ENCODE measurements around the gene AUNIP.
"Not testable (repeated sequence)": the region's sequence is repeated elsewhere in the genome, so short reads cannot be mapped to it uniquely, and the experiment has no call there.

Gene AUNIP

GRCh38 chr1:25864434-25864833 lies 5.2 kb upstream of the AUNIP start:
- Mint-ChIP-seq H3K4me1 (peaks cover 8 to 15% of the 10 kb centered on the region in 2 donors), H3K27ac (no peak overlapping the region), H3K27me3 (no peaks in the 10 kb centered on the region), H3K9me3 (no peaks in the 10 kb centered on the region), H3K36me3 (peaks cover 7 to 25% of the 10 kb centered on the region in 2 donors), H3K4me3 (no peak overlapping the region)
- ATAC-seq (replicated peaks): no peak
- DNase-seq: no peak

GRCh38 chr1:25863486-25864262 lies 4.4 kb upstream of the AUNIP start:
- no peak overlapping the region for H3K27ac Mint-ChIP-seq
- no peak overlapping the region for H3K4me3 Mint-ChIP-seq
- DNase-seq (no peak), ATAC-seq (replicated peaks) (no peak)
- no peaks in the 10 kb centered on the region for H3K27me3 Mint-ChIP-seq
- peaks cover 7 to 25% of the 10 kb centered on the region in 2 donors for H3K36me3 Mint-ChIP-seq
- no peaks in the 10 kb centered on the region for H3K9me3 Mint-ChIP-seq
- peaks cover 14 to 23% of the 10 kb centered on the region in 2 donors for H3K4me1 Mint-ChIP-seq

GRCh38 chr1:25862785-25863485 lies 3.7 kb upstream of the AUNIP start:
- peaks cover 7 to 24% of the 10 kb centered on the region in 2 donors for H3K36me3 Mint-ChIP-seq
- DNase-seq: no peak
- H3K4me1 Mint-ChIP-seq: peaks cover 19 to 26% of the 10 kb centered on the region in 2 donors
- H3K27ac Mint-ChIP-seq: no peak overlapping the region
- H3K4me3 Mint-ChIP-seq: no peak overlapping the region
- no peaks in the 10 kb centered on the region for H3K9me3 Mint-ChIP-seq
- H3K27me3 Mint-ChIP-seq: no peaks in the 10 kb centered on the region
- ATAC-seq (replicated peaks): no peak

GRCh38 chr1:25861316-25862286 lies 2.3 kb upstream of the AUNIP start:
- ATAC-seq (replicated peaks) (no peak), DNase-seq (no peak)
- Mint-ChIP-seq H3K27me3 (no peaks in the 10 kb centered on the region), H3K4me3 (peak overlapping the region in 1 of 2 donors; percentile 3), H3K9me3 (no peaks in the 10 kb centered on the region), H3K36me3 (peaks cover 7 to 17% of the 10 kb centered on the region in 2 donors), H3K4me1 (peaks cover 19 to 26% of the 10 kb centered on the region in 2 donors), H3K27ac (peak overlapping the region; percentile 44)

GRCh38 chr1:25858494-25858893 lies 763 bp downstream of the AUNIP start:
- Mint-ChIP-seq H3K27ac (peak overlapping the region; percentile 92), H3K4me3 (peak overlapping the region; percentile 88 to 92)
- no peak for ATAC-seq (replicated peaks)

GRCh38 chr1:25856856-25857255 lies 2.4 kb downstream of the AUNIP start:
- ATAC-seq (replicated peaks) (no peak), DNase-seq (no peak)
- H3K4me1 Mint-ChIP-seq: peaks cover 19 to 26% of the 10 kb centered on the region in 2 donors
- H3K27ac Mint-ChIP-seq: no peak overlapping the region
- no peak overlapping the region for H3K4me3 Mint-ChIP-seq
- no peaks in the 10 kb centered on the region for H3K27me3 Mint-ChIP-seq
- no peaks in the 10 kb centered on the region for H3K9me3 Mint-ChIP-seq
- H3K36me3 Mint-ChIP-seq: no peaks in the 10 kb centered on the region

More at GRCh38 chr1:25858494-25858893, 763 bp downstream of the AUNIP start:
- H3K36me3 Mint-ChIP-seq: peaks cover 4 to 12% of the 10 kb centered on the region in 2 donors
- H3K9me3 Mint-ChIP-seq: no peaks in the 10 kb centered on the region
- H3K27me3 Mint-ChIP-seq: no peaks in the 10 kb centered on the region
- peaks cover 19 to 26% of the 10 kb centered on the region in 2 donors for H3K4me1 Mint-ChIP-seq
- DNase-seq: no peak

- Mint-ChIP-seq H3K36me3 (no peaks in the 10 kb centered on the region), H3K27me3 (no peaks in the 10 kb centered on the region), H3K9me3 (no peaks in the 10 kb centered on the region), H3K4me3 (no peak overlapping the region), H3K27ac (no peak overlapping the region), H3K4me1 (peaks cover 11 to 12% of the 10 kb centered on the region in 2 donors)
- DNase-seq (no peak), ATAC-seq (replicated peaks) (no peak)
Measured at GRCh38 chr1:25854554-25854953, 4.7 kb downstream of the AUNIP start.

GRCh38 chr1:25848531-25848930 lies 10.7 kb downstream of the AUNIP start:
- ATAC-seq (replicated peaks) (no peak), DNase-seq (no peak)
- Mint-ChIP-seq H3K4me1 (peaks cover 10 to 12% of the 10 kb centered on the region in 2 donors), H3K9me3 (no peaks in the 10 kb centered on the region), H3K36me3 (no peaks in the 10 kb centered on the region), H3K27me3 (no peaks in the 10 kb centered on the region), H3K27ac (no peak overlapping the region), H3K4me3 (no peak overlapping the region)

- ATAC-seq (replicated peaks): no peak
- Mint-ChIP-seq H3K4me3 (no peak overlapping the region), H3K27ac (no peak overlapping the region), H3K36me3 (no peaks in the 10 kb centered on the region), H3K9me3 (no peaks in the 10 kb centered on the region), H3K4me1 (peaks cover 10 to 12% of the 10 kb centered on the region in 2 donors), H3K27me3 (no peaks in the 10 kb centered on the region)
- DNase-seq: no peak
Measured at GRCh38 chr1:25847929-25848328, 11.3 kb downstream of the AUNIP start.

GRCh38 chr1:25845664-25846063 lies 13.6 kb downstream of the AUNIP start:
- DNase-seq (no peak), ATAC-seq (replicated peaks) (no peak)
- H3K4me3 Mint-ChIP-seq: no peak overlapping the region
- H3K9me3 Mint-ChIP-seq: no peaks in the 10 kb centered on the region
- peaks cover 10 to 12% of the 10 kb centered on the region in 2 donors for H3K4me1 Mint-ChIP-seq
- H3K36me3 Mint-ChIP-seq: no peaks in the 10 kb centered on the region
- no peaks in the 10 kb centered on the region for H3K27me3 Mint-ChIP-seq
- H3K27ac Mint-ChIP-seq: peak overlapping the region; percentile 70

- peaks cover 2 to 5% of the 10 kb centered on the region in 2 donors for H3K36me3 Mint-ChIP-seq
- ATAC-seq (replicated peaks): peak; percentile 92 to 94
- peak overlapping the region; percentile 90 for H3K27ac Mint-ChIP-seq
Measured at GRCh38 chr1:25844536-25845337, 14.5 kb downstream of the AUNIP start.

GRCh38 chr1:25843483-25843882 lies 15.8 kb downstream of the AUNIP start:
- ATAC-seq (replicated peaks) (no peak), DNase-seq (no peak)
- Mint-ChIP-seq H3K4me3 (no peak overlapping the region), H3K4me1 (peaks cover 10 to 12% of the 10 kb centered on the region in 2 donors), H3K27ac (no peak overlapping the region), H3K27me3 (no peaks in the 10 kb centered on the region), H3K9me3 (peaks cover 0 to 4% of the 10 kb centered on the region in 2 donors), H3K36me3 (peaks cover 2 to 6% of the 10 kb centered on the region in 2 donors)

More at GRCh38 chr1:25844536-25845337, 14.5 kb downstream of the AUNIP start:
- DNase-seq: no peak
- H3K4me3 Mint-ChIP-seq: peak overlapping the region; percentile 4 to 15
- no peaks in the 10 kb centered on the region for H3K27me3 Mint-ChIP-seq
- H3K9me3 Mint-ChIP-seq: peaks cover 0 to 4% of the 10 kb centered on the region in 2 donors
- H3K4me1 Mint-ChIP-seq: peaks cover 10 to 12% of the 10 kb centered on the region in 2 donors

GRCh38 chr1:25839808-25840207 lies 19.4 kb downstream of the AUNIP start:
- not testable (repeated sequence) for H3K9me3 Mint-ChIP-seq; H3K4me1 Mint-ChIP-seq; ATAC-seq (replicated peaks); H3K36me3 Mint-ChIP-seq; H3K27ac Mint-ChIP-seq; DNase-seq; H3K27me3 Mint-ChIP-seq; H3K4me3 Mint-ChIP-seq

Data from stimulated activated naive B cell treated with anti-CD40 and anti-IgM and Interleukin-4, amounts not matched to agents 10 μg/mL and 1 μg/mL and 100 μg/mL, for 72 hours (primary cell).